Astrocyte of the cerebellum (primary cell): ENCODE results near the gene PLA2G4B.

Experiments
- DNase-seq: peaks from one replicate; pipeline ENCODE4 v3.0.0-alpha.2; 2011; ENCODE audit warnings: low read depth
- H3K4me3 ChIP-seq: 2 replicates; pipeline ENCODE4 v1.5.1; 2011; ENCODE audit warnings: mild to moderate bottlenecking, low read depth, low read length, moderate library complexity
- CTCF ChIP-seq: IDR thresholded peaks from 2 replicates; pipeline ENCODE4 v1.5.1; 2012; ENCODE audit warnings: low read length, low read depth, moderate library complexity, mild to moderate bottlenecking; ENCODE audit errors: missing control alignments
- in situ Hi-C: cut with HindIII; loops from 2 replicates; pipeline ENCODE4 v1.10.0; 2017; ENCODE audit warnings: low sequenced_read_pairs

PLA2G4B gene

GRCh38 chr15:41838400-41838897, at the start of gene PLA2G4B:
PLA2G4B (plus strand) TSS chr15:41838847; CDS start chr15:41838914, 67 bp downstream.
- in situ Hi-C loops = no loop called here

GRCh38 chr15:41789236-41789635, 49.4 kb upstream of the PLA2G4B start:
- in situ Hi-C loops = loop anchor here (25.0 kb wide), 1 partner anchor 98 kb away; the partner anchor contains the start of gene SPTBN5
- TF ChIP-seq CTCF = no peak
- DNase-seq = no peak
- H3K4me3 ChIP-seq = no peak overlapping the region

More at GRCh38 chr15:41838400-41838897, at the start of gene PLA2G4B:
- no peak within 1 kb of the TSS for H3K4me3 ChIP-seq
- no peak for DNase-seq
- TF ChIP-seq CTCF = no peak

GRCh38 chr15:41789662-41790061, 49.0 kb upstream of the PLA2G4B start:
- TF ChIP-seq CTCF = no peak
- no peak for DNase-seq
- in situ Hi-C loops = loop anchor here (25.0 kb wide), 1 partner anchor 98 kb away; the partner anchor contains the start of gene SPTBN5
- no peak overlapping the region for H3K4me3 ChIP-seq

GRCh38 chr15:41790169-41790568, 48.5 kb upstream of the PLA2G4B start:
- in situ Hi-C loops = loop anchor here (25.0 kb wide), 1 partner anchor 97 kb away; the partner anchor contains the start of gene SPTBN5
- DNase-seq = no peak
- H3K4me3 ChIP-seq = no peak overlapping the region
- TF ChIP-seq CTCF = no peak

- H3K4me3 ChIP-seq = no peak overlapping the region
- peak; percentile 62 for DNase-seq
- TF ChIP-seq CTCF = no peak
- in situ Hi-C loops = loop anchor here (25.0 kb wide), 1 partner anchor 96 kb away; the partner anchor contains the start of gene SPTBN5
These were observed 47.7 kb upstream of the PLA2G4B start for GRCh38 chr15:41790756-41791546.

- in situ Hi-C loops = loop anchor here (25.0 kb wide), 1 partner anchor 96 kb away; the partner anchor contains the start of gene SPTBN5
- no peak for DNase-seq
- TF ChIP-seq CTCF = no peak
- H3K4me3 ChIP-seq = no peak overlapping the region
These were observed 47.1 kb upstream of the PLA2G4B start for GRCh38 chr15:41791547-41791937.
